NB4 (cell line): ENCODE data around the gene MAD2L2.

Source experiments
- MYC ChIP-seq: IDR thresholded peaks from 2 replicates; pipeline ENCODE4 v1.6.1; 2011; ENCODE audit warnings: low read depth, low read length
- POLR2A ChIP-seq: IDR thresholded peaks from 2 replicates; pipeline ENCODE4 v1.6.1; 2011; ENCODE audit warnings: mild to moderate bottlenecking; ENCODE audit not compliant: insufficient read length; ENCODE audit errors: extremely low read depth
- TF ChIP-seq, protein P1 (sequence below): IDR thresholded peaks from one replicate; pipeline ENCODE4 v1.5.1; 2012; ENCODE audit warnings: low read depth, low read length
- TF ChIP-seq, protein P2 (sequence below): IDR thresholded peaks from 2 replicates; pipeline ENCODE4 v1.6.1; 2011; ENCODE audit warnings: low read depth, low read length

DNA sequence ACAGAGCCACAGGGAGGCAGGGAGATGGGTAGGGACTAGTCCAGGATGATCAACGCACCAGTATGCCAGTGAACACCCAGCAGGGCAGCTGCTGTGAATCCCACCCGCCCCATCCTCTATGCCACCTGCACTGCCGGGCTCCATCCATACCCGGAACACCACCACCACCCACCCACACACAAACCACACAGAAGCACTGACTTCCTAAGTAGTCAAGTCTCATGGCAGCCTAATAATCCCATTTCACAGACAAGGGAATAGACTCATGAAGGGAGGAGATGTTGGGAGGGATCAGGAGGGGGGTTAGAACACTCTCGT lies 16.9 kb upstream of the MAD2L2 start:
- TF ChIP-seq, protein P1, sequence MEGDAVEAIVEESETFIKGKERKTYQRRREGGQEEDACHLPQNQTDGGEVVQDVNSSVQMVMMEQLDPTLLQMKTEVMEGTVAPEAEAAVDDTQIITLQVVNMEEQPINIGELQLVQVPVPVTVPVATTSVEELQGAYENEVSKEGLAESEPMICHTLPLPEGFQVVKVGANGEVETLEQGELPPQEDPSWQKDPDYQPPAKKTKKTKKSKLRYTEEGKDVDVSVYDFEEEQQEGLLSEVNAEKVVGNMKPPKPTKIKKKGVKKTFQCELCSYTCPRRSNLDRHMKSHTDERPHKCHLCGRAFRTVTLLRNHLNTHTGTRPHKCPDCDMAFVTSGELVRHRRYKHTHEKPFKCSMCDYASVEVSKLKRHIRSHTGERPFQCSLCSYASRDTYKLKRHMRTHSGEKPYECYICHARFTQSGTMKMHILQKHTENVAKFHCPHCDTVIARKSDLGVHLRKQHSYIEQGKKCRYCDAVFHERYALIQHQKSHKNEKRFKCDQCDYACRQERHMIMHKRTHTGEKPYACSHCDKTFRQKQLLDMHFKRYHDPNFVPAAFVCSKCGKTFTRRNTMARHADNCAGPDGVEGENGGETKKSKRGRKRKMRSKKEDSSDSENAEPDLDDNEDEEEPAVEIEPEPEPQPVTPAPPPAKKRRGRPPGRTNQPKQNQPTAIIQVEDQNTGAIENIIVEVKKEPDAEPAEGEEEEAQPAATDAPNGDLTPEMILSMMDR: no peak
- TF ChIP-seq POLR2A (no peak), MYC (no peak)
- TF ChIP-seq, protein P2, sequence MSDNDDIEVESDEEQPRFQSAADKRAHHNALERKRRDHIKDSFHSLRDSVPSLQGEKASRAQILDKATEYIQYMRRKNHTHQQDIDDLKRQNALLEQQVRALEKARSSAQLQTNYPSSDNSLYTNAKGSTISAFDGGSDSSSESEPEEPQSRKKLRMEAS: no peak
